Activated CD8-positive, alpha-beta T cell treated with anti-CD3 and anti-CD28 coated beads, Interleukin-2, amount 10 ng/mL, durations not matched to agents 7 days and 5 days (primary cell): Measurements from ENCODE around the gene FAM236B. TPM values are rescaled to one million over a fixed set of nuclear protein-coding genes. Genes with fewer than 3 reads are reported as not detected.
A peak's percentile ranks its signal among the peaks of the same experiment; 100 is the strongest.
"Not testable (repeated sequence)": the region's sequence is repeated elsewhere in the genome, so short reads cannot be mapped to it uniquely, and the experiment has no call there.

ENCODE experiments used
- ATAC-seq: fragments of 150-1000 bp; cut with Tn5 transposase; one replicate; pipeline ENCODE4 v1.10.0; 2021; ENCODE audit warnings: moderate library complexity
- CTCF ChIA-PET: fragments of 350-600 bp; sonication (Branson Sonifier 250); formaldehyde crosslinking; loops from one replicate; lab custom pipeline; 2021; ENCODE audit warnings: antibody characterized with exemption; lab: Charles Lee
- POLR2A ChIA-PET: fragments of 350-600 bp; sonication (Branson Sonifier 250); formaldehyde crosslinking; loops from one replicate; lab custom pipeline; 2021; ENCODE audit warnings: antibody characterized with exemption; lab: Charles Lee
- DNase-seq: peaks from one replicate; pipeline ENCODE4 v3.0.0-alpha.2; 2020
- H3K27ac Mint-ChIP-seq: one replicate; pipeline ENCODE4 v1.8.0; 2021; ENCODE audit warnings: mild to moderate bottlenecking, mixed read lengths
- H3K27me3 Mint-ChIP-seq: one replicate; pipeline ENCODE4 v1.8.0; 2021; ENCODE audit warnings: low read depth, mixed read lengths
- H3K36me3 Mint-ChIP-seq: one replicate; pipeline ENCODE4 v1.8.0; 2021; ENCODE audit warnings: low read depth, mixed read lengths
- H3K4me1 Mint-ChIP-seq: one replicate; pipeline ENCODE4 v1.8.0; 2021; ENCODE audit warnings: low read depth, mixed read lengths
- H3K4me3 Mint-ChIP-seq: one replicate; pipeline ENCODE4 v1.8.0; 2021; ENCODE audit warnings: mild to moderate bottlenecking, mixed read lengths
- H3K9me3 Mint-ChIP-seq: one replicate; pipeline ENCODE4 v1.8.0; 2022; ENCODE audit warnings: mixed read lengths; ENCODE audit not compliant: insufficient read depth
- total RNA-seq, 2 experiments: library from RNA; stranded (reverse); gene quantifications; one replicate each; pipeline ENCODE4 v1.2.3, GENCODE V29; 2021

The FAM236B gene
- total RNA-seq: not detected

- H3K27ac Mint-ChIP-seq, H3K27me3 Mint-ChIP-seq, H3K4me3 Mint-ChIP-seq, POLR2A ChIA-PET, H3K9me3 Mint-ChIP-seq, H3K36me3 Mint-ChIP-seq, DNase-seq, CTCF ChIA-PET, ATAC-seq, H3K4me1 Mint-ChIP-seq: not testable (repeated sequence)
These were observed at the start of gene FAM236B for GRCh38 chrX:72782560-72782959. Gene FAM236B (minus strand): TSS chrX:72782660. CDS start chrX:72782560, 100 bp downstream.

GRCh38 chrX:72830701-72831100, 48.2 kb upstream of the FAM236B start:
- H3K27ac Mint-ChIP-seq, H3K36me3 Mint-ChIP-seq, CTCF ChIA-PET, H3K4me1 Mint-ChIP-seq, H3K27me3 Mint-ChIP-seq, H3K4me3 Mint-ChIP-seq, POLR2A ChIA-PET, DNase-seq, H3K9me3 Mint-ChIP-seq, ATAC-seq: not testable (repeated sequence)

DNA sequence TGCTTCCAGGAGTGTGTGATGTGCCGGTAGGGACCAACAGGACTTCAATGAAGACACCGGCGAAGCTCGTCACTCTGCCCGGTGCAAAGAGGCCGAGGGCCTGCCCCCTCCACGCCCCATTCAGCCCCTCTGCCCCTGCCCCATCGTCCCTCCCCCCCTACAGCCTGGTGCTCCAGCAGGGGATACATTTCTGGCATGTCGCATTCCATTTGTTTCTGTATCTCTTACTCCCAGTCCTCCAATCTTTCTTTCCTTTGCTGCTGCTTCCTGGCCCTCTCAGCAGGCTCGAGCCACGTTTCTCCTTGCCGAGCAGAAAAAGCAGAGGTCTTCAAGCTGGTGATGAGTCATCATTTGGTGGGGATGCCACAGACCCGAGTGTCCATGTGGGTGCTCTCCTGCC, 25.6 kb upstream of the FAM236B start, which contains the start of gene FAM236D:
Gene FAM236D, minus strand, starts transcription at position 101 of the 400 bp plus-strand sequence. Its CDS starts 100 bp downstream, at position 1.
- H3K9me3 Mint-ChIP-seq, ATAC-seq, H3K36me3 Mint-ChIP-seq, H3K4me3 Mint-ChIP-seq, H3K4me1 Mint-ChIP-seq, H3K27ac Mint-ChIP-seq, DNase-seq, CTCF ChIA-PET, H3K27me3 Mint-ChIP-seq, POLR2A ChIA-PET: not testable (repeated sequence)

GRCh38 chrX:72790390-72790789, 7.9 kb upstream of the FAM236B start:
- H3K4me1 Mint-ChIP-seq, H3K4me3 Mint-ChIP-seq, POLR2A ChIA-PET, H3K9me3 Mint-ChIP-seq, H3K36me3 Mint-ChIP-seq, ATAC-seq, H3K27ac Mint-ChIP-seq, H3K27me3 Mint-ChIP-seq, DNase-seq, CTCF ChIA-PET: not testable (repeated sequence)

DNA sequence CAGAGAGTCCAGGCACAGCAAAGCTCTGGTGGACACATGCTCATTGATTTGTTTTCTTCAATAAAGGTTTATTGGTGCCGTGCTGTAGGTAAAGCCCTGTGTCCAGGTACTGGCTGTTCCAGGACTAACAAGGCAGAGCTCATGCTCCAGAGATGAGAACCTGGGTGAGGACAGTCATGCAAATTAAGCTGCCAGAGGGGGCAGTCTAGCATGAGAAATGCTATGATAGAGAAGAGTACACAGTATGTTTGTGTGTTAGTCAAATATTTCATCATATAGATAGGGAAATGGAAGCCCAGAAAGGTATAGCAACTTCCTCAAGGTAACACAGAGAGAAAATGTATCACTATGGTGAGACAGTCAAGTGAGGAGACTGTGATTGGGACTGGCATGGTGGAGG, 5.7 kb upstream of the FAM236B start:
- not testable (repeated sequence) for H3K27me3 Mint-ChIP-seq

DNA sequence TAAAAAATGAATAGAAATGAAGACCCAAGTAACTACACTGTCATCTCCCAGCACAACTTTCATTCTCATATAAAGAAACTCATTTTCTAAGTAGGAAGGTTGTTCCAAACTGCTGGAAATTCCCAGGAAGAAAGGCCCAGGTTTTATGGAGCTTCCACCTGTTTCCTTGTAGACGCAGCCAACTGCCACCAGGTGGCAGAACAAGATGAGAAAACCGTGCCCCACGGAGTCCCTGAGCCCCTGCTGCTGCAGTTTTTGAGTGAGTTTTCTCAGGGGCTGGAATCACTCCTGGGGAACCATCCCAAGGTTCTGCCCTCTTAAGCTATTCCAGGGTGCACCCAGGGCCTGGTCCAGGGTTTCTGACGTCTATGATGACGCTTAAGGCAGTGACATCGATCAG, 1.5 kb upstream of the FAM236B start:
- DNase-seq, H3K9me3 Mint-ChIP-seq, ATAC-seq, CTCF ChIA-PET, H3K27me3 Mint-ChIP-seq, H3K4me1 Mint-ChIP-seq, H3K4me3 Mint-ChIP-seq, H3K27ac Mint-ChIP-seq, POLR2A ChIA-PET, H3K36me3 Mint-ChIP-seq: not testable (repeated sequence)

More for the DNA sequence above, 5.7 kb upstream of the FAM236B start:
- H3K4me3 Mint-ChIP-seq, H3K36me3 Mint-ChIP-seq, H3K4me1 Mint-ChIP-seq, ATAC-seq, H3K9me3 Mint-ChIP-seq, DNase-seq, CTCF ChIA-PET, POLR2A ChIA-PET, H3K27ac Mint-ChIP-seq: not testable (repeated sequence)

DNA sequence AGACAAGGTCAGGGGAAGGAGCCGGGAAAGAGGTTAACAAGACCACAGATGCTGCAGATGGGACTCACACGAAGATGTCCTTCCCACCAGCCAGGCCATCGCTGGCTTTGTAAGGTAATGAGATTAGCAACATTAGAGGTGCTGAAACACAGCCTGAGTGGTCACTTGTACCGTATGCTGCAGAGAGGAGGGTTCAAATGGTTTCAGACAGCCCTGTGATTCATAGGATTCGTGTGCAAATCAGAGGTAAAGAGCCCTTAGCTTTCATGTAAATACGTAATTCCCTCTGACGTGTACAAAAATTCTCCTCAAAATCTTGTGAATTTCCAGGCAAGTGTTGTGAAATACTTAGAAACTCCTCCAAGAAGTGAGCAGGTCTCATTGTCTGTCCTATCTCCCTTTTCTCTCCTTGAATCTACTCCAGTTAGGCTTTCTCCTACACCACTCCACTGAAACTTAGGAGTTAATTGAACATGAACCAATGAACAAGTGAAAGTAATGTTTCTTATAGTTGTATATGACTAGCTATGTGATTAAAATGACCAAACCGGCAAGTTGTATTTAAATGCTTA, 991 bp upstream of the FAM236B start:
- H3K4me3 Mint-ChIP-seq, DNase-seq, CTCF ChIA-PET, H3K36me3 Mint-ChIP-seq, H3K9me3 Mint-ChIP-seq, H3K27me3 Mint-ChIP-seq, ATAC-seq, H3K4me1 Mint-ChIP-seq, POLR2A ChIA-PET, H3K27ac Mint-ChIP-seq: not testable (repeated sequence)

- CTCF ChIA-PET, DNase-seq, POLR2A ChIA-PET, H3K27ac Mint-ChIP-seq, H3K9me3 Mint-ChIP-seq, H3K36me3 Mint-ChIP-seq, H3K27me3 Mint-ChIP-seq, H3K4me1 Mint-ChIP-seq, H3K4me3 Mint-ChIP-seq: not testable (repeated sequence)
- peak; percentile 34 for ATAC-seq
These were observed 4.3 kb downstream of the FAM236B start for GRCh38 chrX:72778146-72778545.

- POLR2A ChIA-PET: not testable (repeated sequence)
These were observed 5.0 kb downstream of the FAM236B start for GRCh38 chrX:72777467-72777790.

GRCh38 chrX:72776653-72777466, 5.6 kb downstream of the FAM236B start, which contains the start of gene DMRTC1B:
Gene DMRTC1B (plus strand): TSS chrX:72776890. CDS start chrX:72845136, 68,246 bp downstream.
- H3K27ac Mint-ChIP-seq, H3K4me1 Mint-ChIP-seq, H3K27me3 Mint-ChIP-seq, H3K36me3 Mint-ChIP-seq, DNase-seq, H3K4me3 Mint-ChIP-seq, H3K9me3 Mint-ChIP-seq, CTCF ChIA-PET, POLR2A ChIA-PET: not testable (repeated sequence)
- ATAC-seq: peak; percentile 77

More at GRCh38 chrX:72777467-72777790, 5.0 kb downstream of the FAM236B start:
- CTCF ChIA-PET, DNase-seq, H3K27ac Mint-ChIP-seq, H3K27me3 Mint-ChIP-seq, H3K4me1 Mint-ChIP-seq, H3K9me3 Mint-ChIP-seq, H3K4me3 Mint-ChIP-seq, H3K36me3 Mint-ChIP-seq: not testable (repeated sequence)
- peak; percentile 85 for ATAC-seq

GRCh38 chrX:72760454-72760853, 22.0 kb downstream of the FAM236B start:
- ATAC-seq, H3K27me3 Mint-ChIP-seq, H3K36me3 Mint-ChIP-seq, H3K9me3 Mint-ChIP-seq, H3K4me1 Mint-ChIP-seq, DNase-seq, H3K4me3 Mint-ChIP-seq, H3K27ac Mint-ChIP-seq, POLR2A ChIA-PET, CTCF ChIA-PET: not testable (repeated sequence)

DNA sequence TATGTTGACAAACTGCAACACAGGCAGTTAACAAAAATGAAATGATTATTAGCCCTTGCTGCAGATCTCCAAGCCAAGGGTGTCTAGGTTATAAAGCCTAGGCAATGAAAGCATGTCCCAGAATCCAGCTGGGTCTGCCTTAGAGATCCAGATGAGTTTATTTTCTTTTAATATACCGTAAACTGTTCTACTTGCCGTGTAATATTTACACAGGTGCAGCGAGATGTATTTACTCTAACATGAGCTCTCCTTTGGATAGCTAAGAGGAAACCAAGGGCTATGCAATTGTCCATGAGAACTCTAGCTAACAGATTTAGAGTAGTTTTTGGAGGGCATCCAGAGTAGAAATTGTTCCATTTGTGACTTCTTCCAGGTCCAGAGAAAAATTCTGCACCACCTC, 33.9 kb downstream of the FAM236B start:
- H3K36me3 Mint-ChIP-seq, DNase-seq, H3K4me1 Mint-ChIP-seq, ATAC-seq, H3K4me3 Mint-ChIP-seq, H3K9me3 Mint-ChIP-seq, H3K27me3 Mint-ChIP-seq, H3K27ac Mint-ChIP-seq, POLR2A ChIA-PET, CTCF ChIA-PET: not testable (repeated sequence)
